ENCODE measurements around the gene NDRG3. TPM values are rescaled to one million over a fixed set of nuclear protein-coding genes. Genes with fewer than 3 reads are reported as not detected.
A peak's percentile ranks its signal among the peaks of the same experiment; 100 is the strongest.

Gene NDRG3
- polyA plus RNA-seq, 2 of the 4 experiments (the other 2 are of a cell fraction) = 30.6 to 34.4 TPM

- Histone ChIP-seq H3K4me2 (no peak overlapping the region), H3K27ac (no peak overlapping the region; a peak in 1 of 6 replicates), H3K4me3 (no peak overlapping the region), H3K4me1 (peaks cover 21% of the 10 kb centered on the region), H3K9me3 (no peaks in the 10 kb centered on the region)
- CTCF ChIA-PET = interaction anchor here (1.4 kb wide), 1 partner anchor 129 kb away, joined by 4 read pairs; the partner anchor contains the start of gene DSN1
- WGBS (ENCODE audit: missing lambda C conversion rate) = 86% methylated on average over 7 of the region's 7 CpGs
- POLR2A ChIA-PET = no interaction called here
- FAIRE-seq (no peak), DNase-seq (ENCODE audit: low read depth in 1 of 2, low spot score in 1 of 2) (no peak), ATAC-seq (no peak)
- TF ChIP-seq RFX5 (IDR thresholded peaks at IDR 0.05) (no peak), NFE2L2 (conservative IDR thresholded peaks at IDR 0.05; ENCODE audit: low read length) (no peak)
Observed at GRCh38 chr20:36644706-36645095, 101.2 kb downstream of the NDRG3 start.

- ChIA-PET POLR2A (no interaction called here), CTCF (interaction anchor here (1.4 kb wide), 1 partner anchor 130 kb away, joined by 4 read pairs; the partner anchor contains the start of gene DSN1)
- Histone ChIP-seq H3K4me3 (no peak overlapping the region), H3K4me1 (peaks cover 21% of the 10 kb centered on the region), H3K4me2 (no peak overlapping the region), H3K9me3 (no peaks in the 10 kb centered on the region), H3K27ac (peak overlapping the region in 1 of 2 experiments; percentile 72; a peak in 2 of 6 replicates)
- no peak for DNase-seq (ENCODE audit: low read depth in 1 of 2, low spot score in 1 of 2)
- no peak; a peak in 2 of 6 replicates for ATAC-seq
- 83% methylated on average over 5 of the region's 5 CpGs for WGBS (ENCODE audit: missing lambda C conversion rate)
- no peak for TF ChIP-seq EHF (CRISPR knock-in tag; IDR thresholded peaks at IDR 0.05)
- TF ChIP-seq POLR2AphosphoS2 (conservative IDR thresholded peaks at IDR 0.05; ENCODE audit: low read length) = no peak
- TF ChIP-seq, protein P1, sequence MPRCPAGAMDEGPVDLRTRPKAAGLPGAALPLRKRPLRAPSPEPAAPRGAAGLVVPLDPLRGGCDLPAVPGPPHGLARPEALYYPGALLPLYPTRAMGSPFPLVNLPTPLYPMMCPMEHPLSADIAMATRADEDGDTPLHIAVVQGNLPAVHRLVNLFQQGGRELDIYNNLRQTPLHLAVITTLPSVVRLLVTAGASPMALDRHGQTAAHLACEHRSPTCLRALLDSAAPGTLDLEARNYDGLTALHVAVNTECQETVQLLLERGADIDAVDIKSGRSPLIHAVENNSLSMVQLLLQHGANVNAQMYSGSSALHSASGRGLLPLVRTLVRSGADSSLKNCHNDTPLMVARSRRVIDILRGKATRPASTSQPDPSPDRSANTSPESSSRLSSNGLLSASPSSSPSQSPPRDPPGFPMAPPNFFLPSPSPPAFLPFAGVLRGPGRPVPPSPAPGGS (IDR thresholded peaks at IDR 0.05) = no peak
- TF ChIP-seq JUN (IDR thresholded peaks at IDR 0.05) = no peak
- TF ChIP-seq HES2 (IDR thresholded peaks at IDR 0.05) = no peak
- FAIRE-seq = no peak
Observed at GRCh38 chr20:36644032-36644705, 101.7 kb downstream of the NDRG3 start.

GRCh38 chr20:36642136-36642535 lies 103.8 kb downstream of the NDRG3 start:
- Histone ChIP-seq H3K4me3 (no peak overlapping the region), H3K4me2 (peak overlapping the region; percentile 67; the same call in 1 of the 3 replicates), H3K27ac (peak overlapping the region; percentile 66 to 72), H3K4me1 (peaks cover 12% of the 10 kb centered on the region), H3K9me3 (no peaks in the 10 kb centered on the region)
- no peak for FAIRE-seq
- ATAC-seq = no peak
- ChIA-PET CTCF (no interaction called here), POLR2A (no interaction called here)
- TF ChIP-seq PBX3 (IDR thresholded peaks at IDR 0.05) (no peak), ESRRA (IDR thresholded peaks at IDR 0.05; ENCODE audit: borderline replicate concordance, low read length) (no peak)
- TF ChIP-seq, protein P2, sequence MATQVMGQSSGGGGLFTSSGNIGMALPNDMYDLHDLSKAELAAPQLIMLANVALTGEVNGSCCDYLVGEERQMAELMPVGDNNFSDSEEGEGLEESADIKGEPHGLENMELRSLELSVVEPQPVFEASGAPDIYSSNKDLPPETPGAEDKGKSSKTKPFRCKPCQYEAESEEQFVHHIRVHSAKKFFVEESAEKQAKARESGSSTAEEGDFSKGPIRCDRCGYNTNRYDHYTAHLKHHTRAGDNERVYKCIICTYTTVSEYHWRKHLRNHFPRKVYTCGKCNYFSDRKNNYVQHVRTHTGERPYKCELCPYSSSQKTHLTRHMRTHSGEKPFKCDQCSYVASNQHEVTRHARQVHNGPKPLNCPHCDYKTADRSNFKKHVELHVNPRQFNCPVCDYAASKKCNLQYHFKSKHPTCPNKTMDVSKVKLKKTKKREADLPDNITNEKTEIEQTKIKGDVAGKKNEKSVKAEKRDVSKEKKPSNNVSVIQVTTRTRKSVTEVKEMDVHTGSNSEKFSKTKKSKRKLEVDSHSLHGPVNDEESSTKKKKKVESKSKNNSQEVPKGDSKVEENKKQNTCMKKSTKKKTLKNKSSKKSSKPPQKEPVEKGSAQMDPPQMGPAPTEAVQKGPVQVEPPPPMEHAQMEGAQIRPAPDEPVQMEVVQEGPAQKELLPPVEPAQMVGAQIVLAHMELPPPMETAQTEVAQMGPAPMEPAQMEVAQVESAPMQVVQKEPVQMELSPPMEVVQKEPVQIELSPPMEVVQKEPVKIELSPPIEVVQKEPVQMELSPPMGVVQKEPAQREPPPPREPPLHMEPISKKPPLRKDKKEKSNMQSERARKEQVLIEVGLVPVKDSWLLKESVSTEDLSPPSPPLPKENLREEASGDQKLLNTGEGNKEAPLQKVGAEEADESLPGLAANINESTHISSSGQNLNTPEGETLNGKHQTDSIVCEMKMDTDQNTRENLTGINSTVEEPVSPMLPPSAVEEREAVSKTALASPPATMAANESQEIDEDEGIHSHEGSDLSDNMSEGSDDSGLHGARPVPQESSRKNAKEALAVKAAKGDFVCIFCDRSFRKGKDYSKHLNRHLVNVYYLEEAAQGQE (IDR thresholded peaks at IDR 0.05) = no peak
- TF ChIP-seq, protein P1 (IDR thresholded peaks at IDR 0.05) = no peak
- DNase-seq (ENCODE audit: low read depth in 1 of 2, low spot score in 1 of 2) = no peak
- WGBS (ENCODE audit: missing lambda C conversion rate) = 92% methylated on average over 6 of the region's 6 CpGs

Measured in A549 (cell line).